Bone marrow (tissue), 2 donors: ENCODE data around the gene STT3A.
"Not testable (repeated sequence)": the region's sequence is repeated elsewhere in the genome, so short reads cannot be mapped to it uniquely, and the experiment has no call there.

ENCODE experiments used
- DNase-seq, 2 donors: peaks; one replicate each; lab custom pipeline; 2025; lab: John Stamatoyannopoulos, UW

The STT3A gene

DNA sequence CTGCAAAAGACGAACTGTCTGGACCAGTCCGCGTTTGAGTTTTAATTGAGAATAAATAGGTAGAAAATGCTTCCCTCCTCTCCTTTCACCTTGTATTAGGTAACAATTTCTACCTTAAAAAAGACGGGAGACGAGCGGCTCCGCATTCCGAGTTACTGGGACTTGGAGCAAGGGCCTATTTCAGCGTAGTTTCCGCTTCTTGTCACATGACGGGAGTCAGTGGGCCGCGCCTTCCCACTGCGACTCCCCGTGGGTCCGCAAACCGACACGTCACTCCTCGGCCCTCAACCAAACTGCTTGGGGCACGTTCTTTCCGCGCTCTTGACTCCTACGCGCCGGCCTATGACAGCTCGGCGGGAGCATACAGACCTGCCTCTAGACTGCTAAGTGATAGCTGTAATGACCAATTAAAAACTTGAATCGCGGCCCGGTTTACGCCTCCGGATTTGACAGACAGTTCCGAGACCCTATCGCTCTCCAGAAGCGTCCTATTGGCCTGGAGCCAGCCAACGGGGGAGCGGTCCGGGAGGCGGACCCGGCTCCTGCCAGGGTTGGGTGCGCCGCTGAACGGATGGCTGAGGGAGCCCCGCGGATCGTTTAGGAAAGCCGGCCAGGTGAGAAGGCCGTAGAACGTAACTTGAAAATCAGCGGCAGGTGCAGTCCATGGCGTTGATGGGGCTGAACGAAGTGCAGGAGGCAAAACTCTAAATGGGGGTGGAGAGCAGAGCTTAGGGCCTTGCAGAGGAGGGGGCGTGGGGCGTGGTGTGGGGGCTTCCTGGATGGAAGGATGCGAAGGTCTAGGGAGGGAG is at the start of gene STT3A:
Gene STT3A (plus strand): TSS at position 548 of the 809 bp plus-strand sequence. CDS start 3,064 bp downstream, outside the sequence.
- peak; percentile 89 to 100 for DNase-seq

DNA sequence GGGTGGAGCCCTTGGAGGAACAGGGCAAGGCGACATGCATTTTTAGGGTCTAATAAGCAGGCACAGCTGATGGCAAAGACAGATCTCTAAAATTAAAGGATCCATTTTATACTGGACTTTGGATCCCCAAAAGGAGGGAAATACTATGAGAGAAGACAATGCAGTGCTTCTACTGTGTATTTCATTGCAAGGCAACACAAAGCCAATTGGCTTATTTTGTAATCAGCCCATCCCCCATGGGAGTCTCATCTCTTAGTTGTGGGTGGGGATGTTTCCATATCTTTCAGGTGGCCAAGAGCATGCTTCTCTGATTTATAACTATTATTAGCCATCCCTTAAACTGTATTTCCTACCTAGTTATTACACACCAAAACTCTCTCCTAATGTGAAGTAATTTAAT is 41.9 kb upstream of the STT3A start:
- no peak for DNase-seq

DNA sequence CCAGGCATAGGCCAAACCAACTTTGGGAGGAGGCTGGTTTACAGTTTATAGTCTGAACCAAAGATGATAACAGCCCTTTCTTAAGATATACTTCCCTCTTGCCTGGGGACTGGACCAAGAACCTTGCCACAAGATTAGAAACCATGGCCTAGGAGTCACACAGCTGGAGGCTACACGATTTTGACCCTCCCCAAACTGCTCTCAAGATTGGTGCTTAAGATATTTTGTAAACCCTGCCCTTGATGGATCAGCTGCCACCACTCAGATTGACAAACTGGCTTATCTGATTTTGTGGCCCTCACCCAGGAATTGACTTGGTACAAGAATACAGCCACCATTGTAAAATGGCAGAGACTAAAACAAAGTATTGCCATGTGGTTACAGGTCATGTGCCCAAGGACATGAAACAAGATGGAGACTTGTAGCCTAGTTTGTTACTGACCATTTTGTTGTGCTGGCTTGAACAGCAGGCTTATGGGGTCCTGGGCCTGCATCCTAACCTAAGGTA is 40.8 kb upstream of the STT3A start:
- DNase-seq, result no peak

DNA sequence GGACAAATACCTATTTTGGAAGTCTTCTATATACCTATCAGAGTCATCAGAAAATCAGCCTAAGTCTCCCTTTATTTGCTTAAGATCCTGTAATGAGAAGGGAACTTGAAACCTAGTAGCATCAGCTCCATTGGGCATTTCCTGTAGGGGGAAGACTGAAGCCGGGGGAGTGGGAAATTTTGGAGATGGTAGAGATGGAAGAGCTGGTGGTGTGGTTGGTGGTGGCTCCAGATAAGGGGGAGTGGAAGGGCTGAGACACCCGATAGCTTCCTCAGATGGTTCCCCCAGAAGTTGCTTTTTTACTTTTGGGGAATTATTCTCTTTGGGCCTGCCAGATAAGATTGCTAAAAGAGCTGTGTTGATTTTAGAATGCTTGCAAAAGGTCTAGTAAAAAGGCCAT is 39.7 kb upstream of the STT3A start:
- DNase-seq, result no peak

DNA sequence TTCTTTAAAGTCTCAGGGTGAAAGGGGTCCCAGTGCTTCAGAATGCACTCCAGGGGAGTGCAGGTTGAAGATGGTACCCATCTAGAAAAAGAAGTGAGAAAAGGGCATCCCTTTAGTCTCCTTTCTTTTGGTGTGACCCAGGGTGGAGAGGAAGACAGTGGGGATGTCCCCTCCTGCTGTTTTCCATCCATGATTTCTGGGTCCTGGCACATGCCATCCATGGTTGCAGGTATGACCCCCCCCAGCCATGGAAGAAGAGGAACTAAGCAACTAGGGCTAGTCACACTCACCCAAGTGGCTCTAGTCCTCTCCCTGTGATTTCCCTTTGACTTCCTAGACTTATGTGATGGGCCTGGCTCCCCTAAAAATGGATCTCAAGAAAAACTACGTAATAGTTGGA is 39.3 kb upstream of the STT3A start:
- DNase-seq, result no peak

DNA sequence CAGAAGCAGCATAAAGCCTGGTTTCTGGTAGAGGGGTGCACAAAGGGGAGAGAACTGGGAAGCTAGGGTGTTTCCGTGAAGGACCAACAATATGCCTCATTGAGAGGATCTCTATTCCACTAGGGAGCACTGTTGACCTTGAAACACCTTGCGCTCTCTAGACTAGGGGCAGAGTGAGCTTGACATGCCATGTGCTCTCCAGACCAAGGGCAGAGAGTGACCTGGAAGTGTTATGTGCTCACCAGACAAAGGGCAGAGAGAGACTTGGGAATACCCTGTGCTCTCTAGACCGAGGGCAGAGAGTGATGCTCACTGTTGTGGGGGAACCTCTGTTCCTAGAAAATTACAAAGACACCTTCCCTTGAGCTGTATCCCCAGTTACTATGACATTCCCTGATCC is 38.6 kb upstream of the STT3A start:
- no peak for DNase-seq

DNA sequence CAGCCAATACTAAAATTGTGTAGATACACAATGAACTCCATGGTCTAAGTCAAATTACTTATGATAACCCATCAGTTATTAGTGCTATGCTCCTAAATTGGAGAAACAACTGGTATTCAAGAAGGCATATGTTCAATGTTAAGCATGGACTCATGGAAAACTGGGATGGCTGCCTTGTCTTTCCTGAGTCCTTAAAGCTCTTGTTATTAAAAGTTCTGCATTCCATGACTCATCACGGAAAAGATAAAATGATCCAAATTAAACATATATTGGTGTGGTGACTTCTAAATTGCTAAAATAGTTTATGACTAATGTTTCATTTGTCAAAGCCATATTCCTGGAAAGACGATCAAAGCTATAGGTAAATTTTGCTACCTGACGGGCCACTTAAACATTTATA is 32.8 kb upstream of the STT3A start:
- DNase-seq, result no peak

DNA sequence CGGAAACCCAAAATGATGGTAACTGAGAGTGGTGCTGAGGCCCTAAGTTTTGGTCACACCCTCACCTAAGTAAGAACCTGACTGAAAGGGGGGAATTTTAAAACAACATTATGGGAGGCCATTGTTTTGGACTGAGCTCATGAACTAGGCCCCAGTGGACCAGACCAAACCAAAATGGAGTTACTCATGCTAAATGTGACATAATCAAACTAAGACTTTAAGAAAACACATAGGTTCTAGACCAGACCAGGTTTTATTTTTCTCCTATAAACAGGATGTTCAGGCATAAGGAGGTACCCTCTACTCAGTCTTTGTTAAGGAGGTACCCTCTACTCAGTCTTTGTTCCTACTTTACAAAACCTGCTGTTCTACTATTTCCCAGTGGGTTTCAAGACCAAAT is 30.7 kb upstream of the STT3A start:
- DNase-seq, result no peak

DNA sequence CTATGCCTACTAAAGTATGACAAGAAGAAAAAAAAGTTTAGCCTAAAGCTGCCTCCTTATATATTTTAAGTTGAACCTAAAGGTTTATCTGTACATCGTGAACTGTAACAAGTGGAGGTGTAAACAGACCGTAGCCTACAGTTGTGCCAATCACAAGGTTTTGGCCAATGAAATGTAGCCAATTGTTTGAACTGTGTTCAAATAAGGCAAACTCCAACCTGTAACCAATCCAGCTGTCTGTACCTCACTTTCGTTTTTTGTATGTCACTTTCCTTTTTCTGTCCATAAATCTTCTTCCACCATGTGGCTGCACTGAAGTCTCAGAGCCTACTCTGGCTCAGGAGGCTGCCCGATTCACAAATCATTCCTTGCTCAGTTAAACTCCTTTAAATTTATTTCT is 30.2 kb upstream of the STT3A start:
- DNase-seq, result no peak

DNA sequence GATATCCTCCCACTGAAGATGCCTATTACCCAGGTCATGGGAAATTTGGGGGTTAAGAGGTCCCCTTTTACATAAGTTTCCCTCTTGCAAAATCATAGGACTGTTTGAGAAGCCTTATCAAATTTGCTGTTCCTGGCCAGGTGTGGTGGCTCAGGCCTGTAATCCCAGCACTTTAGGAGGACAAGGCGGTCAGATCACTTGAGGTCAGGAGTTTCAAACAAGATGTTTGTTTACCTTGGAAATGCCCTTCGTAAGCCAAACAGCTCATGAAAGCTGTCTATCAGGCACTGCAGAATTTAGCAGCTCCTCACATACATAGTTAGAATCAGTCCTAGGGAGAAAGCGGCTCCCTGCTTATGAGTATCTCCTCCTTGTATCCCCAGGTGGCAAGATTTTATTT is 28.3 kb upstream of the STT3A start:
- DNase-seq, result no peak

DNA sequence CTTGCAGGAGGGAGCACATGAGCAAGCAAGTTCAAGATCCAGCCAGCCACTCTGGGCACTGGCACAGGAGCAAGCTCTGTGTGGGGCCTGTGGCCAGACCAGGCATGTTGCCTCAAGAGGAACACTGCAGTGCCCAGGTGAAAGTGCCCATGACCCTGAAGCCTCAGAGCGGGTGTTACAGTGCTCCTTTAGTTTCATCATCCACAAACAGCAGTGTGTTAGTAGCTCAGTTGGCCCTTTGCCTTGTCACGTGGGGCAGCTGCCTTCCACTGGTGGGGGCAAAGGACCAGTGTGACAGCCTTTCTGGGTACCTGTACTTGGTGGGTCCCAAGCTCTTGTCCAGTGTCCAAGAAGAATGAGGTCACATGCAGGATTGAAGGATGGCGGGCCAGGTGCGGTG is 26.4 kb upstream of the STT3A start:
- no peak for DNase-seq

DNA sequence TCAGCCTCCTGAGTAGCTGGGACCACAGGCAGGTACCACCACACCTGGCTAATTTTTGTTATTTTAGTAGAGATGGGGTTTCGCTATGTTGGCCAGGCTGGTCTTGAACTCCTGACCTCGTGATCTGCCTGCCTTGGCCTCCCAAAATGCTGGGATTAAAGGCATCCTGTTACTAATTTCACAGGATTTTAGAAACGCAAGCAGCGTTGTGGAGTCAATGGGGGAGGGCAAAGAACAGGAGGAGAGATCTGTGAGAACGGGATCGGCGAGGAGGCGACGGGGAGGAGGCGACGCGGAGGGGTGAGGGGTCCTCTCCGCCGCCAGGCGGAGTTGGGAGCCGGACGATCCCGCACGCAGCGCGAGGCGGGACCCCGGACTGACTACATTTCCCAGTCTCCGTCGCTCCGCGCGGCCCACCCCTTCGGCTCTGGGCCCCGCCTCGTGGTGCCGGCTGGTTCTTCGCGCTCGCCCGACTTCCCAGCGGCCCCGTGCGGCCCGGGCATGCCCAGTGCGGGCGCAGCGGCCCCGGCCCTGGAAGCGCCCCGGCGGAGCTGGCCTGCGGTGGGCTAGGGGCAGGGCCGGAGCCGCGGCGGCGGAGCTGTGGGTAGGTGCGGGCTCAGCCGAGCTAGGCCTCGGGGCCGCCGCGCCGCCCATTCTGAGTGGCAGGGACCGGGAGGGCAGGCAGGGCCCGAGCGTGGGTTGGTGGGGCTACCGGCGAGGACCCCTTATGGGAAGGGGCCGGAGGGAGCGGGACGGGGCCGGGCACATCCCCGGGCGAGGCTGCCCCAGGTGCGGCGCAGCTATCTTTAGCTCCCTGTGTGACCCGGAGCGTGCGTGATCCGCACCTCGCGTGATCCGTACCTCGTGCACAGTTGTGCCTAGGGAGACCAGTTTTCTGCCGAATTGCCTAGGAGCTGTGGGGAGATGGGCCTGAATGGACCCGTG is 23.4 kb upstream of the STT3A start, which contains the start of gene EI24:
Gene EI24 (plus strand): TSS at position 508 of the 945 bp plus-strand sequence. CDS start 3,051 bp downstream, outside the sequence.
- peak; percentile 64 to 81 for DNase-seq

DNA sequence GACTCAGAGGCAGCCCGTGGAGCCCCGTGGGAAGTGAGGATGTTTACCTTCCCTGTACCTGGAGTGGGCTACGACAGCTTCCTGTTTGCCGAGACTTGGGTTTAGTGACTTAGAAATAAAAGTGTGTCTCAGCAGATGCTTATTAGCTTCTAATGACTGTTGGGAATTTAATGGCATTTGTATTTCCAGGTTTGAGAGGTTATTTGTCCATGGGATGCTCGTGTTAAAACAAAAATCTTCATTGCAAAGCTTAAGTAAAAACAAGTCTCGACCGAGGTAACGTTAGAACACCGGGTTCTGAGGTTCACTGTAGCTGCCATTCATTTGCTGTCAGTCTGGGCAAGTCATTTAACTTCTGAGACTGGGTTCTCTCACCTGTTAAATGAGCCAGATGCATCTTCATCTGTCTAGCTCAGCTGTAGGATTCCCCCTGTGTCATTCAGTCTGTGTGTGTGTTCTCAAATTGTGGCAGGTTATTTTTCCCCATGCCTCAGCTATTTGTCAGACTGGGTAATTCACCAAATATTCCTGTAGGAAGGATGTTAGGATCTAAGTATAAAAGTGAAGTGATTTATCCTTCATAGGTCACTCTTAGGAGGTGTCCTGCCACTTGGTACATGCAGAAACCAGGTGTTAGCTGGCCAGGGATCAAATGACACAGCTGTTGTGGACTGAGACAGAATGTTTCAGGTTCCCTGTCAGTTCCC is 22.6 kb upstream of the STT3A start:
- no peak for DNase-seq

DNA sequence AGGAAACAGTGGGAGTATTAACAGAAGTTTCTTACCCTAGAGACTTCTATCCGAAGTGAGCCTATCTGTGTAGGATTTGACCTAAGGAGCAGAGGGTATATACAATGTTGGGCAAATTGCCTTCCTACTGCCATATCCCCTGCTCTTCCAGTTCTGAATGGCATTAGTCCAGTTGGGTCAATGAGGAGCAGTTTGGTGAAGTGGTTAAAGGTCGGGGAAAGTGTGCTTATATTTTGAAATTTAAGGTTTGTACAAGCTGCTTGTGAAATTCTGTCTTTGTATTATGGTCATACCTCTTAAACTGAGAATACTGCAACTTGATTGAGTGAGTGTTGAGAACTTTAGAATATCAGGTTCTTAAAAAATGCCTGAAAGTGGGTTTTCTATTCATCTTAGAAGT is 21.7 kb upstream of the STT3A start:
- DNase-seq, result no peak

DNA sequence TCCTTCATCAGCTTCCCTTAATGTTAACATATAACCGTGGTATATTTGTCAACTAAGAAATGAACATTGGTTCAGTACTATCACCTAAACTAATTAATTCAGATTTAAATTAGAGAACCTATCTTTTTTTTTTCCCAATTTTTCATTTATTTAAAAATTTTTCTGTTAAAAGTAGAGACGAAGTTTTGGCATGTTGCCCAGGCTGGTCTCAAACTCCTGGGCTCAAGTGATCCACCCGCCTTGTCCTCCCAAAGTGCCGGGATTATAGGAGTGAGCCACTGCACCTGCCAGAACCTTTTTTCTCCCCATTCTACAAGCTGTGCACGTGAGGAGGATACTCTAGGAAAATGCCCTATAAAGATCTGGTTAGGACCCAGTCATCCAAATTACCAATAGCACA is 19.7 kb upstream of the STT3A start:
- DNase-seq, result no peak

DNA sequence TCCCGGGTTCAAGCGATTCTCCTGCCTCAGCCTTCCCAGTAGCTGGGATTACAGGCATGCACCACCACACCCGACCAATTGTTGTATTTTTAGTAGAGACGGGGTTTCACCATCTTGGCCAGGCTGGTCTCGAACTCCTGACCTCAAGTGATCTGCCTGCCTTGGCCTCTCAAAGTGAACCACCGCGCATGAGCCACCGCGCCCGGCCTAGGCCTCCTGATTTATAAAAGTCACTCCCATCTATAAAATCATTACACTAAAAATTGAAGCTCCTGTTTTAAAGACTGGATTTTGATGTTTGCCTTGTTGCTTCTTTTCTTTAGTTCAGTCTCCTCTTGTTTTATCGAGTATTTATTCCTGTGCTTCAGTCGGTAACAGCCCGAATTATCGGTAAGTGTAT is 15.5 kb upstream of the STT3A start:
- DNase-seq, result not testable (repeated sequence)

DNA sequence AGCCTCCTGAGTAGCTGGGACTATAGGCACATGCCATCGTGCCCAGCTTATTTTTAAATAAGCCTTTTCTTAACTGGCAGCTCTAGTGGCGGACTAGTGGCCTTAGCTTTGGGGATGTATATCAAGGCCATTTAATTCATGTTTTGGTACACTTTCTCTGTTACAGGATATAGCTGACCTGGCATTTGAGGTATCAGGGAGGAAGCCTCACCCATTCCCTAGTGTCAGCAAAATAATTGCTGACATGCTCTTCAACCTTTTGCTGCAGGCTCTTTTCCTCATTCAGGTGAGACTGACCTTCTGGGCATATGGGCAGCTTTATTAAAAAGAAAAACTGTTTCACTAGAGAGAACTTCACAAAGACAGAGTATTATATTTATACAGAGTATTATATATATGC is 13.9 kb upstream of the STT3A start:
- no peak for DNase-seq

DNA sequence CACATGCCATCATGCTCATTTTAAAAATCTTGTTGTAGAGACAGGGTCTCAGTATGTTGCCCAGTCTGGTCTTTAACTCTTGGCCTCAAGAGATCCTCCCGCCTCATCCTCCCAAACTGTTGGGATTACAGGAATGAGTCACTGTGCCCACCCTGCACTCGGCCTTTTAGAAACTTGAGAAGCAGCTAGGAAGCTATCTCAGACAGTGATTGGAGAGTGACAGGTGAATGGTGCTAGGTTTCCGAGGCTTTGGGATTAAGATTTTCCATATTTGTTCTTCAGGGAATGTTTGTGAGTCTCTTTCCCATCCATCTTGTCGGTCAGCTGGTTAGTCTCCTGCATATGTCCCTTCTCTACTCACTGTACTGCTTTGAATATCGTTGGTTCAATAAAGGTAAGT is 12.8 kb upstream of the STT3A start:
- no peak for DNase-seq

DNA sequence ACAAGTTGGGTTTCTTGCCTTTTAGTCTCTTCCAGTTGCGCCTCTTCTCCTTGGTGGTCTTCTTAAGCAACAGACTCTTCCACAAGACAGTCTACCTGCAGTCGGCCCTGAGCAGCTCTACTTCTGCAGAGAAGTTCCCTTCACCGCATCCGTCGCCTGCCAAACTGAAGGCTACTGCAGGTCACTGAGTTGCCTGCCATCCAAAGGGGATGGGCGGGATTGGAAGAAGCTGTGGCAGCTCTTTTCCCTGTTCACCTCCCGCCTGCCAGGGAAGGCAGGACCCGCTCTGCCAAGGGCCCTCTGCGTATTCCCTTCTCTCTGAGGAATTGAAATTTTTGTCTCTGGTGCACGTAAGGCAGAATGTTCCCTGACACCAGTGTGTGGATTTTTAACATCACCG is 9.2 kb upstream of the STT3A start:
- no peak for DNase-seq

DNA sequence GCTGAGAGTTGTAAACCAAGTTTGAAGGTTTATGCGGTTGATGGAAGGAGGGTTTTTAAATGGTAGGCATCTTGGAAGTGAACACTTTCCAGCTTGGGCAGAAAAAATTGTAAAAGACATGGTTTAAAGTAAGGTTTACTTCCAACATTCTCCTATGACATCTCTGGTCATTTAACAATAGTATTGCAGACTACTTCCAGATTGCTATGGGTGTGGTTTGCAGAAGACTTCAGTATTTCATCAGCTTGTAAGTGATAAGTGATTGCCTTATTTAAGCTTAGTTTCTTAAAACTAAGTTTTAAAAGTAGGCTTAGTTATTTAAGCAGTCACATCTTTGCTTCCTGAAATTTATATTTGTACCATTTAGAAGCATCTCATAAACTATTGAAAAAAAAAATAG is 7.2 kb upstream of the STT3A start:
- no peak for DNase-seq

DNA sequence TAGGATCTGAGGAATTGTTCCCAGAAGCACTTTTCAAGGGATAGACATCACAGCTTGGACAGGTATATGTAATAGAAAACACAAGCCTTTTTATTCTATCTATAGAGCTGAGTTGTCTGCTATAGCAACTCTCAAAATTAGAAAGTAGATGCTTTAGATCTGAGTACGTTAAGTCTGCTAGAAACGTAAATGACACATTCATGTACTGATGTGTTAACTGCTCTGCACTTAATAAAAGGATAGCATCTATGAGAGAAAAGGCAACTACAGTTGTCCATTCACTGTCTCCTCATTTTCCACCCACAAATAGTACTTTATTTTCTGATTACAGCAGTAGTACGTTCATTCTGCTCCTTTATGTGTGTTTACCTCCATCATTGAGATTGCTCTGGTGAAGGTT is 6.0 kb upstream of the STT3A start:
- no peak for DNase-seq

DNA sequence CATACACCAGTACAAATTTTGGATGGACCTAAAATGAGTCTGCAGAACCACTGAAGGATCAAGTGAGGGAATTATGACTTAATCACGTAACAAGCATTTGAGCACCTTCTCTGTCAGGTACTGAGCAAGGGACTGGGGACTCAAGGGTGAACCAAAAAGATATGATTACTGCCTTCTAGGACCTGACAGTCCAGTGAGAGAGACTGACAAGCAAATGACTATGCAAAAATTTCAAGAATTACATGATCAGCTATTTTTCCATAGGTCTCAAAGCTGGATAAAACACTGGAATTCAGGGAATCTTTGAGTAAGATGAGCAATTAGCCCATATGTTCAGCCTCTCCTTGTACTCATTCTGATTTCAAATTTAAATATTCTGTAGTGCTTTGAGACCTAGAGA is 5.2 kb upstream of the STT3A start:
- no peak for DNase-seq
